Ishikawa (cell line): Measurements from ENCODE around the gene KCNQ4.

Experiments
- CEBPB ChIP-seq: IDR thresholded peaks from 2 replicates; pipeline ENCODE4 v1.6.1; 2012
- EP300 ChIP-seq: IDR thresholded peaks from 2 replicates; pipeline ENCODE4 v1.6.1; 2012; ENCODE audit warnings: borderline replicate concordance
- FOXM1 ChIP-seq: IDR thresholded peaks from 2 replicates; pipeline ENCODE4 v1.6.1; 2012; ENCODE audit warnings: low read depth, borderline replicate concordance
- NFIC ChIP-seq: IDR thresholded peaks from 2 replicates; pipeline ENCODE4 v1.6.1; 2012
- RAD21 ChIP-seq: IDR thresholded peaks from 2 replicates; pipeline ENCODE4 v1.6.1; 2012; ENCODE audit warnings: low read depth
- TAF1 ChIP-seq: IDR thresholded peaks from 2 replicates; pipeline ENCODE4 v1.6.1; 2012; ENCODE audit warnings: low read depth, mild to moderate bottlenecking
- TEAD4 ChIP-seq: IDR thresholded peaks from 2 replicates; pipeline ENCODE4 v1.6.1; 2012
- YY1 ChIP-seq: IDR thresholded peaks from 2 replicates; pipeline ENCODE4 v1.6.1; 2012; ENCODE audit warnings: low read depth
- TF ChIP-seq, protein P1 (sequence below): IDR thresholded peaks from 2 replicates; pipeline ENCODE4 v1.6.1; 2012

DNA sequence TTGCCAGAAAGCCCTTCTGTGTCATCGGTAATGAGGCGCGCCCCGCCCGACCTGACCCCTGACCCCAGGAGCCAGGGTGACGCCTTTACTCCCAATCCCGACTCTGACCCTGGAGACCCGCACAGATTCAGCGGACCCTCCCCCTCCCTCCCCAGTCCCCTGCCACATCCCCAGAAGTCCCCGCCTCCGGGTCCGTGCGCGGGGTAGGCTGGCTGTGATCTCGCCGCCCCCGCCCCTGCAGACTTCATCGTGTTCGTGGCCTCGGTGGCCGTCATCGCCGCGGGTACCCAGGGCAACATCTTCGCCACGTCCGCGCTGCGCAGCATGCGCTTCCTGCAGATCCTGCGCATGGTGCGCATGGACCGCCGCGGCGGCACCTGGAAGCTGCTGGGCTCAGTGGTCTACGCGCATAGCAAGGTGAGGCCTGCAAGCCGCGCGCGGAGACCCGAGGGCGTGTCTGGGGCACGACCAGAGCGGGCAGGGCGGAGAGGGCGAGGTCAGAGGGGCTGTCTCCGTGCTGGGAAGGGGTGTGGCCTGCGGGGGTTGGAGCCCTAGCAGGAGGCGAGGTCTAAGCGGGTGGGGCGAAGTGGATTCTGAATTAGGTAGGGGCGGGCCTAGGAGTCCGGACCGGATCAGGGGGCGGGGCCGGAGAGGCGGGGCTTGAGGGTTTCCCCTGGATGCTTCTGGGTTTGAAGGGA, 34.8 kb downstream of the KCNQ4 start:
- TF ChIP-seq NFIC, result no peak
- no peak for TF ChIP-seq TAF1
- no peak for TF ChIP-seq EP300
- no peak for TF ChIP-seq TEAD4
- no peak for TF ChIP-seq FOXM1
- no peak for TF ChIP-seq YY1
- no peak for TF ChIP-seq RAD21
- TF ChIP-seq, protein P1, sequence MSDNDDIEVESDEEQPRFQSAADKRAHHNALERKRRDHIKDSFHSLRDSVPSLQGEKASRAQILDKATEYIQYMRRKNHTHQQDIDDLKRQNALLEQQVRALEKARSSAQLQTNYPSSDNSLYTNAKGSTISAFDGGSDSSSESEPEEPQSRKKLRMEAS, result no peak
- no peak for TF ChIP-seq CEBPB
